Measurements from ENCODE around the gene SUPT4H1. TPM values are rescaled to one million over a fixed set of nuclear protein-coding genes. Genes with fewer than 3 reads are reported as not detected.

The SUPT4H1 gene
- polyA plus RNA-seq, 1 donor (not counting 4 experiments of a cell fraction or from before 2014, with no cell fraction given) = 206 TPM

DNA sequence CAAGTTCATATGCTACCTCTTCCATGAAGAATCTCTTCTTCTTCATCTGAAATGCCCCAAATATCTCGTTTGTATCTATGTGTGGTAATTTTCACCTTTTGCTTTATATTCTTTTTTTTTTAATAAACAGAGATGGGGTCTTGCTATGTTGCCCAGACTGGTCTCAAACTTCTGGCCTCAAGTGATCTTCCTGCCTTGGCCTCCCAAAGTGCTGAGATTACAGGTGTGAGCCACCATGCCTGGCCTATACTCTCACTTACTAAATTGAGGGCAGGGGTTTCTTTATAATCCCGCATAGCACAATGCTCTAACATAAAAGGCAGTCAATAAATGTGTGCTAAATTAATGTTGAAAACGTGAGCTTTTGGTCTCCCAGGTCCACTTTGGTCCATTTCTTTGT, 34.7 kb upstream of the SUPT4H1 start:
- Histone ChIP-seq H4K20me1 (ENCODE audit: control insufficient read depth, extremely low read depth, insufficient read depth, low read length) (peaks cover 5% of the 10 kb centered on the region), H3K79me2 (ENCODE audit: control insufficient read depth, insufficient read depth, low read length) (peaks cover 56% of the 10 kb centered on the region), H2AFZ (ENCODE audit: control insufficient read depth, low read length) (no peak overlapping the region), H3K4me2 (ENCODE audit: control insufficient read depth, extremely low read depth, insufficient read depth, low read depth, low read length) (no peak overlapping the region), H3K27me3 (ENCODE audit: control insufficient read depth, extremely low read depth, insufficient read depth, low read length) (no peaks in the 10 kb centered on the region), H3K27ac (ENCODE audit: control insufficient read depth, insufficient read depth, low read length) (no peak overlapping the region), H3K9ac (ENCODE audit: control insufficient read depth, extremely low read depth, insufficient read depth, low read length) (no peak overlapping the region), H3K36me3 (ENCODE audit: control insufficient read depth in 2 of 2, extremely low read depth in 1 of 2, insufficient read depth in 2 of 2, low read length in 2 of 2) (peaks cover 0 to 5% of the 10 kb centered on the region in 2 experiments), H3K9me3 (ENCODE audit: control insufficient read depth, low read depth, low read length) (no peaks in the 10 kb centered on the region), H3K4me3 (ENCODE audit: control insufficient read depth in 2 of 3, extremely low read depth in 1 of 3, insufficient read depth in 2 of 3, low read depth in 1 of 3, low read length in 3 of 3) (no peak overlapping the region), H3K9me1 (ENCODE audit: control insufficient read depth, extremely low read depth, insufficient read depth, low read length) (no peaks in the 10 kb centered on the region), H3K4me1 (ENCODE audit: control insufficient read depth, extremely low read depth, insufficient read depth, low read length) (peaks cover 45% of the 10 kb centered on the region)
- FAIRE-seq (no peak), DNase-seq (ENCODE audit: low read depth, low spot score) (no peak)
- no peak for TF ChIP-seq EZH2 (IDR thresholded peaks at IDR 0.05; ENCODE audit: low read length)
- TF ChIP-seq, protein P1, sequence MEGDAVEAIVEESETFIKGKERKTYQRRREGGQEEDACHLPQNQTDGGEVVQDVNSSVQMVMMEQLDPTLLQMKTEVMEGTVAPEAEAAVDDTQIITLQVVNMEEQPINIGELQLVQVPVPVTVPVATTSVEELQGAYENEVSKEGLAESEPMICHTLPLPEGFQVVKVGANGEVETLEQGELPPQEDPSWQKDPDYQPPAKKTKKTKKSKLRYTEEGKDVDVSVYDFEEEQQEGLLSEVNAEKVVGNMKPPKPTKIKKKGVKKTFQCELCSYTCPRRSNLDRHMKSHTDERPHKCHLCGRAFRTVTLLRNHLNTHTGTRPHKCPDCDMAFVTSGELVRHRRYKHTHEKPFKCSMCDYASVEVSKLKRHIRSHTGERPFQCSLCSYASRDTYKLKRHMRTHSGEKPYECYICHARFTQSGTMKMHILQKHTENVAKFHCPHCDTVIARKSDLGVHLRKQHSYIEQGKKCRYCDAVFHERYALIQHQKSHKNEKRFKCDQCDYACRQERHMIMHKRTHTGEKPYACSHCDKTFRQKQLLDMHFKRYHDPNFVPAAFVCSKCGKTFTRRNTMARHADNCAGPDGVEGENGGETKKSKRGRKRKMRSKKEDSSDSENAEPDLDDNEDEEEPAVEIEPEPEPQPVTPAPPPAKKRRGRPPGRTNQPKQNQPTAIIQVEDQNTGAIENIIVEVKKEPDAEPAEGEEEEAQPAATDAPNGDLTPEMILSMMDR (optimal IDR thresholded peaks at IDR 0.05 in 1 of 3, IDR thresholded peaks at IDR 0.05 in 1 of 3, conservative IDR thresholded peaks at IDR 0.05 in 1 of 3; ENCODE audit: extremely low read depth in 1 of 3, insufficient read depth in 2 of 3, low read length in 3 of 3) = no peak
- dilution Hi-C loops (cut with MboI; ENCODE audit: extremely low pct_ligation_motif_present, low sequenced_read_pairs) = no loop called here

DNA sequence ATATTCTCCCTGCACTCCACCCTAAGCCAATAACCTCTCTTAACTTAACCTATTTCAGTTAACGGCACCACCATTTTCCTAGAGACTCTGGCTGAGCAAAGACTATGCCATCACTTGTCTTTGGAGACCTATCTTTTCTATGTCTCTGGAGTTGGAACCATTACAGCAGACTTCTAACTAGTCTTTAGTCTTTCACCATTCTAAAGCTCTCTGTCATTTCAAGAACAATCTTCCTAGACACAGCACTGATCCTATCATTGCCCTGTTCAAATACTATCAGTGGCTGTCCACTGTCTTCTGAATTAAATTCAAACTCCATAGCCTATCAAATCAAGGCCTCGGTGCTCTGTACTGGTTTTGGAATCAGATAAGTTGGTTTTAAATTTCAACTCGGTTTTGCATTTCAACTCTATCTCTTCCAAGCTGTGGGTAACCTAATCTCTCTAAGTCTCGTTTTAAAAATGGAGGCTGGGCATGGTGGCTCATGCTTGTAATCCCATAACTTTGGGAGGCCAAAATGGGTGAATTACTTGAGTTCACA, 33.4 kb upstream of the SUPT4H1 start:
- H3K4me1 ChIP-seq (ENCODE audit: control insufficient read depth, extremely low read depth, insufficient read depth, low read length) = peaks cover 36% of the 10 kb centered on the region
- H3K4me3 ChIP-seq (ENCODE audit: control insufficient read depth in 2 of 3, extremely low read depth in 1 of 3, insufficient read depth in 2 of 3, low read depth in 1 of 3, low read length in 3 of 3) = no peak overlapping the region
- no peak overlapping the region for H3K27ac ChIP-seq (ENCODE audit: control insufficient read depth, insufficient read depth, low read length)
- dilution Hi-C loops (cut with MboI; ENCODE audit: extremely low pct_ligation_motif_present, low sequenced_read_pairs) = no loop called here
- TF ChIP-seq, protein P1 (optimal IDR thresholded peaks at IDR 0.05 in 1 of 3, IDR thresholded peaks at IDR 0.05 in 1 of 3, conservative IDR thresholded peaks at IDR 0.05 in 1 of 3; ENCODE audit: extremely low read depth in 1 of 3, insufficient read depth in 2 of 3, low read length in 3 of 3) = no peak
- no peak for TF ChIP-seq EZH2 (IDR thresholded peaks at IDR 0.05; ENCODE audit: low read length)
- FAIRE-seq (no peak), DNase-seq (ENCODE audit: low read depth, low spot score) (no peak)
- H2AFZ ChIP-seq (ENCODE audit: control insufficient read depth, low read length) = no peak overlapping the region
- no peaks in the 10 kb centered on the region for H4K20me1 ChIP-seq (ENCODE audit: control insufficient read depth, extremely low read depth, insufficient read depth, low read length)
- no peak overlapping the region for H3K9ac ChIP-seq (ENCODE audit: control insufficient read depth, extremely low read depth, insufficient read depth, low read length)
- H3K4me2 ChIP-seq (ENCODE audit: control insufficient read depth, extremely low read depth, insufficient read depth, low read depth, low read length) = no peak overlapping the region
- no peaks in the 10 kb centered on the region for H3K9me1 ChIP-seq (ENCODE audit: control insufficient read depth, extremely low read depth, insufficient read depth, low read length)
- no peaks in the 10 kb centered on the region for H3K27me3 ChIP-seq (ENCODE audit: control insufficient read depth, extremely low read depth, insufficient read depth, low read length)
- peaks cover 51% of the 10 kb centered on the region for H3K79me2 ChIP-seq (ENCODE audit: control insufficient read depth, insufficient read depth, low read length)
- H3K9me3 ChIP-seq (ENCODE audit: control insufficient read depth, low read depth, low read length) = no peaks in the 10 kb centered on the region
- H3K36me3 ChIP-seq (ENCODE audit: control insufficient read depth in 2 of 2, extremely low read depth in 1 of 2, insufficient read depth in 2 of 2, low read length in 2 of 2) = peaks cover 1 to 5% of the 10 kb centered on the region in 2 experiments
